Uterus (tissue), 2 donors: ENCODE results near the gene CACNA1A.

Experiments used
- POLR2A ChIP-seq, 2 donors: fragments of 450-650 bp; IDR thresholded peaks; one replicate each; pipeline ENCODE4 v1.6.1; 2016; ENCODE audit warnings: antibody characterized with exemption in 2 of 2, mild to moderate bottlenecking in 1 of 2, moderate library complexity in 1 of 2
- TF ChIP-seq, protein P1 (sequence below), 4 experiments: fragments of 200-600 bp in 2 of 4; fragments of 450-650 bp in 2 of 4; sonication (generic) in 2 of 4; IDR thresholded peaks; one replicate each; pipeline ENCODE4 v1.5.1; 2016 to 2019; ENCODE audit warnings: antibody characterized with exemption in 4 of 4, mild to moderate bottlenecking in 2 of 4, moderate library complexity in 1 of 4

DNA sequence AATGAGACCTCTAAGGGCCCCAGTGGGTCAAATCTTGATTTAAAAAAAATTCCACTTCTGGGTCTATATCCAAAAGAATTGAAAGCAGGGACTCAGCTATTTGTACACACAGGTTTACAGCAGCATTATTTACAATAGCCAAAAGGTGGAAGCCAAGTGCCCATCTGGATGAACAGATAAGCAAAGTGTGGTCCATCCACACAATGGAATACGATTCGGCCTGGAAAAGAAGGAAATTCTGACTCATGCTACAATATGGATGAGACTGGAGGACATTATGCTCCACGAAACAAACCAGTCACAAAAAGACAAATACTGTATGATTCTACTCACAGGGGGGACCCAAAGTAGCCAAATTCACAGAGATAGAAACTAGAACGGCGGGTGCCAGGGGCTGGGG is 76.7 kb downstream of the CACNA1A start:
- no peak for TF ChIP-seq POLR2A (IDR thresholded peaks at IDR 0.05)
- TF ChIP-seq, protein P1, sequence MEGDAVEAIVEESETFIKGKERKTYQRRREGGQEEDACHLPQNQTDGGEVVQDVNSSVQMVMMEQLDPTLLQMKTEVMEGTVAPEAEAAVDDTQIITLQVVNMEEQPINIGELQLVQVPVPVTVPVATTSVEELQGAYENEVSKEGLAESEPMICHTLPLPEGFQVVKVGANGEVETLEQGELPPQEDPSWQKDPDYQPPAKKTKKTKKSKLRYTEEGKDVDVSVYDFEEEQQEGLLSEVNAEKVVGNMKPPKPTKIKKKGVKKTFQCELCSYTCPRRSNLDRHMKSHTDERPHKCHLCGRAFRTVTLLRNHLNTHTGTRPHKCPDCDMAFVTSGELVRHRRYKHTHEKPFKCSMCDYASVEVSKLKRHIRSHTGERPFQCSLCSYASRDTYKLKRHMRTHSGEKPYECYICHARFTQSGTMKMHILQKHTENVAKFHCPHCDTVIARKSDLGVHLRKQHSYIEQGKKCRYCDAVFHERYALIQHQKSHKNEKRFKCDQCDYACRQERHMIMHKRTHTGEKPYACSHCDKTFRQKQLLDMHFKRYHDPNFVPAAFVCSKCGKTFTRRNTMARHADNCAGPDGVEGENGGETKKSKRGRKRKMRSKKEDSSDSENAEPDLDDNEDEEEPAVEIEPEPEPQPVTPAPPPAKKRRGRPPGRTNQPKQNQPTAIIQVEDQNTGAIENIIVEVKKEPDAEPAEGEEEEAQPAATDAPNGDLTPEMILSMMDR (IDR thresholded peaks at IDR 0.05): no peak
